K562 (cell line): ENCODE data around the gene WHAMM. TPM values are rescaled to one million over a fixed set of nuclear protein-coding genes. Genes with fewer than 3 reads are reported as not detected.
A peak's percentile ranks its signal among the peaks of the same experiment; 100 is the strongest.

ENCODE experiments used
- ATAC-seq: fragments of 200-7000 bp; cut with Tn5 transposase; 3 replicates; pipeline ENCODE4 v1.9.1; 2020; ENCODE audit warnings: moderate library complexity
- BruUV-seq: library from RNA; stranded (reverse); fragments of 400-500 nt; replicated peaks from 2 replicates; lab custom pipeline; 2021; lab: Mats Ljungman, UMichigan
- CTCF ChIA-PET: fragments of 300-600 bp; formaldehyde crosslinking; extraction: SDS; loops from one replicate; lab custom pipeline; 2021; ENCODE audit warnings: low intra/inter-chr PET ratio; lab: Yijun Ruan, JAX
- POLR2A ChIA-PET: fragments of 300-600, 350-650 bp; sonication (Branson Sonifier 250); formaldehyde crosslinking; extraction: SDS; loops from one replicate; lab custom pipeline; 2021; ENCODE audit warnings: antibody characterized with exemption, inconsistent platforms; lab: Yijun Ruan, JAX
- DNase-seq, 4 experiments: peaks; one replicate each; pipeline versions ENCODE4 v3.0.0 to v3.0.0-alpha.2; 2011 to 2018; ENCODE audit warnings: low spot score in 3 of 4, mixed read lengths in 3 of 4; ENCODE audit errors: extremely low read depth in 1 of 4
- FAIRE-seq: peaks from 2 replicates; lab custom pipeline; 2011; peaks lifted over from hg19 to GRCh38; lab: Jason Lieb, UNC
- H2AFZ ChIP-seq: 2 replicates; pipeline ENCODE4 v1.6.0; 2011; ENCODE audit warnings: low read depth, low read length, control low read depth, inconsistent platforms
- H3K27ac ChIP-seq: fragments of 200-600 bp; 3 replicates; pipeline ENCODE4 v1.8.0; 2011; ENCODE audit warnings: low read depth, mild to moderate bottlenecking, control low read depth, inconsistent platforms, low read length, moderate library complexity, mixed read lengths; ENCODE audit errors: extremely low read depth
- H3K27me3 ChIP-seq, 2 experiments: fragments of 300-600 bp in 1 of 2; 2 replicates in 1 of 2; 3 replicates in 1 of 2; pipeline versions ENCODE4 v1.6.0 to v1.8.0; 2011; ENCODE audit warnings: inconsistent platforms in 2 of 2, low read length in 2 of 2, mild to moderate bottlenecking in 1 of 2, mixed read lengths in 1 of 2, moderate library complexity in 1 of 2; ENCODE audit not compliant: control insufficient read depth in 2 of 2, insufficient read depth in 2 of 2
- H3K36me3 ChIP-seq: fragments of 300-600 bp; 3 replicates; pipeline ENCODE4 v1.8.0; 2011; ENCODE audit warnings: mild to moderate bottlenecking, low read length, inconsistent platforms; ENCODE audit not compliant: control insufficient read depth, insufficient read depth
- H3K4me1 ChIP-seq, 2 experiments: fragments of 200-600 bp in 1 of 2; replicated peaks in 1 of 2; 2 replicates in 1 of 2; 3 replicates in 1 of 2; pipeline versions ENCODE4 v1.5.1 to v1.8.0; 2011; ENCODE audit warnings: inconsistent platforms in 2 of 2, low read length in 2 of 2, mild to moderate bottlenecking in 1 of 2, mixed read lengths in 1 of 2, moderate library complexity in 1 of 2; ENCODE audit not compliant: control insufficient read depth in 2 of 2, insufficient read depth in 2 of 2
- H3K4me2 ChIP-seq: 2 replicates; pipeline ENCODE4 v1.6.1; 2011; ENCODE audit warnings: low read length, control low read depth, inconsistent platforms, mixed read lengths; ENCODE audit not compliant: insufficient read depth
- H3K4me3 ChIP-seq: fragments of 200-600 bp; sonication (generic), shearing (Covaris generic); 2 replicates; pipeline ENCODE4 v1.5.1; 2016; ENCODE audit warnings: control low read depth, inconsistent platforms
- H3K79me2 ChIP-seq: fragments of 200-600 bp; 3 replicates; pipeline ENCODE4 v1.8.0; 2011; ENCODE audit warnings: low read length, inconsistent platforms; ENCODE audit not compliant: control insufficient read depth, insufficient read depth
- H3K9ac ChIP-seq, 2 experiments: 2 replicates each; pipeline versions ENCODE4 v1.6.0 to v1.6.1; 2011; ENCODE audit warnings: low read depth in 2 of 2, low read length in 2 of 2, control low read depth in 1 of 2, inconsistent platforms in 1 of 2, mild to moderate bottlenecking in 1 of 2, mixed read lengths in 1 of 2; ENCODE audit not compliant: insufficient read depth in 1 of 2
- H3K9me1 ChIP-seq: one replicate; pipeline ENCODE4 v1.6.0; 2011; ENCODE audit warnings: inconsistent platforms, mild to moderate bottlenecking, low read length, moderate library complexity; ENCODE audit not compliant: control insufficient read depth, insufficient read depth
- H3K9me3 ChIP-seq: replicated peaks from 2 replicates; pipeline ENCODE4 v1.5.1; 2011; ENCODE audit warnings: low read depth, low read length, inconsistent platforms; ENCODE audit not compliant: control insufficient read depth, insufficient read depth
- H4K20me1 ChIP-seq: replicated peaks from 2 replicates; pipeline ENCODE4 v1.6.1; 2011; ENCODE audit warnings: low read length, inconsistent platforms, mixed read lengths; ENCODE audit not compliant: control insufficient read depth, insufficient read depth
- CTBP1 ChIP-seq: fragments of 450-650 bp; IDR thresholded peaks from 2 replicates; pipeline ENCODE4 v1.6.1; 2016; ENCODE audit warnings: borderline replicate concordance
- E2F3 ChIP-seq: fragments of 250-450 bp; sonication (Bioruptor Pico); IDR thresholded peaks from 2 replicates; pipeline ENCODE4 v1.4.0; 2020; ENCODE audit warnings: mild to moderate bottlenecking
- E2F6 ChIP-seq, 2 experiments: IDR thresholded peaks; 2 replicates each; pipeline ENCODE4 v1.6.1; 2011; ENCODE audit warnings: borderline replicate concordance in 1 of 2, control low read depth in 1 of 2, low read depth in 1 of 2, low read length in 1 of 2, mild to moderate bottlenecking in 1 of 2, mixed read lengths in 1 of 2, moderate library complexity in 1 of 2; ENCODE audit not compliant: insufficient read depth in 1 of 2, insufficient read length in 1 of 2, poor library complexity in 1 of 2, severe bottlenecking in 1 of 2; ENCODE audit errors: extremely low read depth in 1 of 2
- GABPB2 ChIP-seq: fragments of 250-450 bp; sonication (Bioruptor Pico); conservative IDR thresholded peaks from 2 replicates; pipeline ENCODE4 v1.5.1; 2021; ENCODE audit warnings: mild to moderate bottlenecking
- HDAC6 ChIP-seq: IDR thresholded peaks from 2 replicates; pipeline ENCODE4 v1.6.1; 2012; ENCODE audit warnings: low read depth, mild to moderate bottlenecking, control low read depth, inconsistent platforms, low read length, moderate library complexity
- HNRNPLL ChIP-seq: fragments of 200-400 bp; formaldehyde crosslinking; IDR thresholded peaks from 2 replicates; pipeline ENCODE4 v1.6.1; 2017; ENCODE audit warnings: low read length, low read depth, mild to moderate bottlenecking; ENCODE audit not compliant: poor library complexity, severe bottlenecking
- MECOM ChIP-seq: fragments of 250-450 bp; sonication (Bioruptor Pico); IDR thresholded peaks from 2 replicates; pipeline ENCODE4 v1.8.0; 2022; ENCODE audit warnings: inconsistent platforms
- MTA2 ChIP-seq: fragments of 450-650 bp; IDR thresholded peaks from 2 replicates; pipeline ENCODE4 v1.6.1; 2016; ENCODE audit warnings: low read depth
- NR3C1 ChIP-seq: sonication (generic); formaldehyde crosslinking; IDR thresholded peaks from 2 replicates; pipeline ENCODE4 v1.8.1; 2022; ENCODE audit warnings: missing genetic modification reagents
- PHB ChIP-seq: fragments of 250-450 bp; sonication (Bioruptor Pico); IDR thresholded peaks from 2 replicates; pipeline ENCODE4 v1.5.0; 2021
- RB1 ChIP-seq: fragments of 450-650 bp; IDR thresholded peaks from 2 replicates; pipeline ENCODE4 v1.6.1; 2017; ENCODE audit warnings: low read depth, mild to moderate bottlenecking
- RBM22 ChIP-seq: fragments of 200-400 bp; formaldehyde crosslinking; IDR thresholded peaks from 2 replicates; pipeline ENCODE4 v1.6.1; 2018; ENCODE audit warnings: low read length, low read depth; ENCODE audit not compliant: poor library complexity, severe bottlenecking
- TGIF2 ChIP-seq: sonication (generic); formaldehyde crosslinking; IDR thresholded peaks from 2 replicates; pipeline ENCODE4 v1.8.1; 2022; ENCODE audit warnings: mild to moderate bottlenecking, missing genetic modification reagents, moderate library complexity
- ZC3H8 ChIP-seq: fragments of 450-650 bp; IDR thresholded peaks from 2 replicates; pipeline ENCODE4 v1.6.1; 2017
- ZKSCAN3 ChIP-seq: fragments of 250-450 bp; sonication (Bioruptor Pico); IDR thresholded peaks from 2 replicates; pipeline ENCODE4 v1.4.0; 2020
- ZNF212 ChIP-seq: fragments of 450-650 bp; formaldehyde crosslinking; IDR thresholded peaks from 2 replicates; pipeline ENCODE4 v1.4.0; 2020; ENCODE audit warnings: mild to moderate bottlenecking
- ZNF324 ChIP-seq: fragments of 250-450 bp; sonication (Bioruptor Pico); IDR thresholded peaks from 2 replicates; pipeline ENCODE4 v1.4.0; 2020; ENCODE audit warnings: mild to moderate bottlenecking
- ZNF589 ChIP-seq: fragments of 200-800 bp; sonication (Bioruptor generic); IDR thresholded peaks from 2 replicates; pipeline ENCODE4 v1.6.1; 2016; ENCODE audit warnings: low read depth, missing genetic modification characterization, missing compliant biosample characterization
- ZNF699 ChIP-seq: fragments of 250-450 bp; sonication (Bioruptor Pico); IDR thresholded peaks from 2 replicates; pipeline ENCODE4 v1.8.0; 2021; ENCODE audit warnings: mild to moderate bottlenecking, moderate library complexity; ENCODE audit not compliant: insufficient replicate concordance
- ZNF778 ChIP-seq: fragments of 450-650 bp; formaldehyde crosslinking; IDR thresholded peaks from 2 replicates; pipeline ENCODE4 v1.4.0; 2020; ENCODE audit warnings: mild to moderate bottlenecking, moderate library complexity
- WGBS: fragments of 100-300 bp; shearing (Covaris generic); methylation state at CpG from one replicate; pipeline ENCODE4 v1.1.6; 2016; ENCODE audit warnings: low coverage, mixed read lengths; ENCODE audit not compliant: insufficient coverage; ENCODE audit errors: missing lambda C conversion rate; 5-methylcytosine and 5-hydroxymethylcytosine counted together
- in situ Hi-C: fragments of 300-500 bp; cut with MboI; formaldehyde crosslinking; loops from 4 replicates; pipeline ENCODE4 v1.15.0; 2018; ENCODE audit warnings: inconsistent platforms, mixed read lengths
- intact Hi-C: fragments of 100-400 bp; cut with micrococcal nuclease; formaldehyde crosslinking; loops from 2 replicates; pipeline ENCODE4 v1.14.2; 2022
- polyA plus RNA-seq, 8 experiments: library from polyadenylated mRNA; depleted of rRNA in 4 of 8; stranded (reverse) in 5 of 8; unstranded in 3 of 8; fragments of >200 nt; fragmentation: Nextera tagmentation in 2 of 8; fragmentation: Illumina TruSeq in 1 of 8; extraction: Ambion mirVana in 2 of 8; extraction: Trizol in 1 of 8; gene quantifications; 2 replicates each; pipeline versions ENCODE4 v1.2.1 to v1.2.3, GENCODE V29; 2011 to 2014; ENCODE audit warnings: inconsistent platforms in 1 of 8, missing spikeins in 1 of 8
- total RNA-seq, 7 experiments: library from RNA; depleted of rRNA in 6 of 7; stranded (reverse); fragments of >200 nt in 6 of 7; fragmentation: Illumina TruSeq in 2 of 7; extraction: Trizol in 2 of 7; gene quantifications; 2 replicates each; pipeline versions ENCODE4 v1.2.1 to v1.2.3, GENCODE V29; 2011 to 2021; ENCODE audit warnings: low replicate concordance in 1 of 7

WHAMM gene
- total and polyA plus RNA-seq, 9 of the 15 experiments (the other 6 are each of a cell fraction or from before 2014, with no cell fraction given), result 2.0 to 4.8 (median 3.6) TPM

GRCh38 chr15:82840166-82840565, 30.7 kb downstream of the WHAMM start:
- H4K20me1 ChIP-seq, result no peaks in the 10 kb centered on the region
- in situ Hi-C loops, result no loop called here
- TF ChIP-seq ZNF589 (CRISPR knock-in tag) (no peak), ZNF324 (CRISPR knock-in tag) (no peak), HNRNPLL (no peak), CTBP1 (no peak), ZNF699 (CRISPR knock-in tag) (no peak), E2F3 (CRISPR knock-in tag) (no peak), PHB (no peak), HDAC6 (no peak), MTA2 (no peak), ZNF212 (no peak), NR3C1 (CRISPR knock-in tag) (no peak), TGIF2 (no peak), MECOM (CRISPR knock-in tag) (no peak), ZNF778 (CRISPR knock-in tag) (no peak), ZC3H8 (no peak), ZKSCAN3 (CRISPR knock-in tag) (no peak), RB1 (no peak), E2F6 (IDR thresholded peaks at IDR 0.05; ENCODE audit: borderline replicate concordance in 1 of 2, extremely low read depth in 1 of 2, insufficient read depth in 1 of 2, insufficient read length in 1 of 2, low read depth in 1 of 2, low read length in 1 of 2, poor library complexity in 1 of 2, severe bottlenecking in 1 of 2) (no peak), GABPB2 (CRISPR knock-in tag) (no peak), RBM22 (no peak)
- no peak overlapping the region for H3K4me3 ChIP-seq
- ChIA-PET POLR2A (interaction anchor here (1.3 kb wide), 1 partner anchor 9 kb away, joined by 3 read pairs; no protein-coding TSS in a partner anchor), CTCF (interaction anchor here (1.0 kb wide), 1 partner anchor 161 kb away, joined by 3 read pairs; no protein-coding TSS in a partner anchor)
- H3K27ac ChIP-seq, result no peak overlapping the region
- H3K79me2 ChIP-seq, result no peaks in the 10 kb centered on the region
- WGBS, result 68% methylated on average over 4 of the region's 4 CpGs
- no peaks in the 10 kb centered on the region for H3K27me3 ChIP-seq
- BruUV-seq, result no TSS peak
- no peak for DNase-seq
- no peaks in the 10 kb centered on the region; the same call in 1 of the 2 replicates for H3K9me3 ChIP-seq
- peak; percentile 6 for FAIRE-seq
- H2AFZ ChIP-seq, result no peak overlapping the region
- H3K36me3 ChIP-seq, result peaks cover 16% of the 10 kb centered on the region; the same call in 1 of the 3 replicates
- ATAC-seq, result no peak
- intact Hi-C loops, result no loop called here
- no peak overlapping the region for H3K9ac ChIP-seq
- no peaks in the 10 kb centered on the region; a peak in 1 of 5 replicates for H3K4me1 ChIP-seq
- no peak overlapping the region for H3K4me2 ChIP-seq
- H3K9me1 ChIP-seq, result no peaks in the 10 kb centered on the region
